Activated CD8-positive, alpha-beta T cell treated with anti-CD3 and anti-CD28 coated beads for 36 hours (primary cell): ENCODE data around the gene P2RX1. TPM values are rescaled to one million over a fixed set of nuclear protein-coding genes. Genes with fewer than 3 reads are reported as not detected.

Experiments used
- ATAC-seq: fragments of 200-7000 bp; cut with Tn5 transposase; one replicate; pipeline ENCODE4 v1.10.0; 2021; ENCODE audit warnings: mild to moderate bottlenecking, moderate library complexity
- CTCF ChIA-PET: fragments of 350-600 bp; sonication (Branson Sonifier 250); formaldehyde crosslinking; loops from one replicate; lab custom pipeline; 2021; ENCODE audit warnings: antibody characterized with exemption; lab: Charles Lee
- POLR2A ChIA-PET: fragments of 350-600 bp; sonication (Branson Sonifier 250); formaldehyde crosslinking; loops from one replicate; lab custom pipeline; 2021; ENCODE audit warnings: antibody characterized with exemption; lab: Charles Lee
- DNase-seq: peaks from one replicate; pipeline ENCODE4 v3.0.0-alpha.2; 2020
- H3K27ac Mint-ChIP-seq: one replicate; pipeline ENCODE4 v1.8.0; 2021; ENCODE audit warnings: mild to moderate bottlenecking, mixed read lengths
- H3K27me3 Mint-ChIP-seq: one replicate; pipeline ENCODE4 v1.8.0; 2021; ENCODE audit warnings: mixed read lengths
- H3K36me3 Mint-ChIP-seq: one replicate; pipeline ENCODE4 v1.8.0; 2021; ENCODE audit warnings: low read depth, mixed read lengths
- H3K4me1 Mint-ChIP-seq: one replicate; pipeline ENCODE4 v1.8.0; 2021; ENCODE audit warnings: low read depth, mixed read lengths
- H3K4me3 Mint-ChIP-seq: one replicate; pipeline ENCODE4 v1.8.0; 2021; ENCODE audit warnings: mild to moderate bottlenecking, moderate library complexity, mixed read lengths
- H3K9me3 Mint-ChIP-seq: one replicate; pipeline ENCODE4 v1.8.0; 2021; ENCODE audit warnings: mixed read lengths
- intact Hi-C: fragments of 100-400 bp; cut with micrococcal nuclease; formaldehyde crosslinking; loops from one replicate; pipeline ENCODE4 v1.10.0; 2022
- total RNA-seq, 2 experiments: library from RNA; stranded (reverse); gene quantifications; one replicate each; pipeline ENCODE4 v1.2.3, GENCODE V29; 2021
- TF ChIP-seq, protein P1 (sequence below): fragments of 200-600 bp; IDR thresholded peaks from one replicate; pipeline ENCODE4 v1.8.0; 2022; ENCODE audit warnings: antibody characterized with exemption, mild to moderate bottlenecking

The P2RX1 gene
- total RNA-seq, 2 experiments from 2014 or later: 0.43 to 1.7 TPM

GRCh38 chr17:3886776-3887175 lies 29.5 kb downstream of the P2RX1 start:
- Mint-ChIP-seq H3K27me3 (no peaks in the 10 kb centered on the region), H3K4me3 (no peak overlapping the region), H3K27ac (peak overlapping the region; percentile 56), H3K4me1 (peaks cover 27% of the 10 kb centered on the region), H3K9me3 (no peaks in the 10 kb centered on the region), H3K36me3 (no peaks in the 10 kb centered on the region)
- intact Hi-C loops: no loop called here
- TF ChIP-seq, protein P1, sequence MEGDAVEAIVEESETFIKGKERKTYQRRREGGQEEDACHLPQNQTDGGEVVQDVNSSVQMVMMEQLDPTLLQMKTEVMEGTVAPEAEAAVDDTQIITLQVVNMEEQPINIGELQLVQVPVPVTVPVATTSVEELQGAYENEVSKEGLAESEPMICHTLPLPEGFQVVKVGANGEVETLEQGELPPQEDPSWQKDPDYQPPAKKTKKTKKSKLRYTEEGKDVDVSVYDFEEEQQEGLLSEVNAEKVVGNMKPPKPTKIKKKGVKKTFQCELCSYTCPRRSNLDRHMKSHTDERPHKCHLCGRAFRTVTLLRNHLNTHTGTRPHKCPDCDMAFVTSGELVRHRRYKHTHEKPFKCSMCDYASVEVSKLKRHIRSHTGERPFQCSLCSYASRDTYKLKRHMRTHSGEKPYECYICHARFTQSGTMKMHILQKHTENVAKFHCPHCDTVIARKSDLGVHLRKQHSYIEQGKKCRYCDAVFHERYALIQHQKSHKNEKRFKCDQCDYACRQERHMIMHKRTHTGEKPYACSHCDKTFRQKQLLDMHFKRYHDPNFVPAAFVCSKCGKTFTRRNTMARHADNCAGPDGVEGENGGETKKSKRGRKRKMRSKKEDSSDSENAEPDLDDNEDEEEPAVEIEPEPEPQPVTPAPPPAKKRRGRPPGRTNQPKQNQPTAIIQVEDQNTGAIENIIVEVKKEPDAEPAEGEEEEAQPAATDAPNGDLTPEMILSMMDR: no peak
- ATAC-seq: no peak
- DNase-seq: peak; percentile 18
- ChIA-PET CTCF (no interaction called here), POLR2A (no interaction called here)

DNA sequence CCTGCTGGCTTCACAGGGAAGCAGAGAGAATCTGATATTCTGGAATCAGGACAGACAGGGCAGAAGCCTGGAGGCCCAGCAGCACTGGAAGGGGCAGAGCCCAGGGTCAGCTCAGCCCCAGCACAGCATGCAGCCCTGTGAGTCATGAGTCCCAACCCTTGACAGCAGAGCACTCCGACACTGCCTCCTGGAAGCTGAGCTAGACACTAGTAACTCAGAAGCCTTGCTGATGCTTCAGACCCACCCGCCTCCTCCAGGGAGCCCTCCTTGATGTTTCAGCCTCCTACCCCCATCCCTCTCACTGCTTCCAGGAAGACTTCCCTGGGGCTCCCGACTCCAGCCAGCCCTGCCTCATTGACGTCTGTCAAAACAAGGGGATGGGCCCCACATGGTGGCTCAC lies 30.3 kb downstream of the P2RX1 start:
- POLR2A ChIA-PET: interaction anchor here (0.7 kb wide), 2 partner anchors 8 to 131 kb away, joined by 3 read pairs; no protein-coding TSS in a partner anchor
- ATAC-seq (no peak), DNase-seq (no peak)
- H3K27ac Mint-ChIP-seq: no peak overlapping the region
- intact Hi-C loops: no loop called here
- H3K4me3 Mint-ChIP-seq: no peak overlapping the region
- H3K4me1 Mint-ChIP-seq: peaks cover 19% of the 10 kb centered on the region
- H3K27me3 Mint-ChIP-seq: no peaks in the 10 kb centered on the region
- H3K36me3 Mint-ChIP-seq: no peaks in the 10 kb centered on the region
- TF ChIP-seq, protein P1: no peak
- H3K9me3 Mint-ChIP-seq: no peaks in the 10 kb centered on the region
- CTCF ChIA-PET: interaction anchor here (2.0 kb wide), 1 partner anchor 28 kb away, joined by 8 read pairs; no protein-coding TSS in a partner anchor

DNA sequence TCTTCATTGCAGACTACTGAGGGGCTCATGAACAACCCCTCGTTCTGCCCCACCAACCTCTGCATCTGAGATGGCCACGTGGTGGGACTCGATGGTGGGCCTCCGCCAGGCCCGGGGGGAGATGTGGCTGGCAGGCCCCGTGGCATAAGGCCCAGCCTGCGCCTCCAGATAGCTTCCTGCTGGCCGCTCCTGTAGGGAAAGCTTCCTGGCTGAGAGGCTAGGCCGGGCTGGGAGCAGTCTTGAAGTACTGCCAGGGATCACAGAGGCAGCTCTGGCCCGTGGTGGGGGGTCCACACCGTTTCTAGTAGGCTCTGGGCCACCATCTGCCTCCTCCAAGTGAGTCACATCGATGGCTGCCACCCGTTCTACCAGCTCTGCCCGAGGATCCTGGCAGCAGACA lies 31.0 kb downstream of the P2RX1 start:
- DNase-seq (no peak), ATAC-seq (no peak)
- Mint-ChIP-seq H3K27me3 (no peaks in the 10 kb centered on the region), H3K36me3 (no peaks in the 10 kb centered on the region), H3K27ac (no peak overlapping the region), H3K4me3 (no peak overlapping the region), H3K9me3 (no peaks in the 10 kb centered on the region), H3K4me1 (peaks cover 15% of the 10 kb centered on the region)
- CTCF ChIA-PET: interaction anchor here (1.0 to 2.0 kb wide), 3 partner anchors 12 to 119 kb away, joined by 3 to 8 read pairs (median 3); no protein-coding TSS in a partner anchor
- TF ChIP-seq, protein P1: no peak
- POLR2A ChIA-PET: interaction anchor here (0.7 to 1.5 kb wide), 3 partner anchors 9 to 132 kb away, joined by 3 to 6 read pairs (median 3); partner anchors contain the start of gene NCBP3
- intact Hi-C loops: no loop called here

DNA sequence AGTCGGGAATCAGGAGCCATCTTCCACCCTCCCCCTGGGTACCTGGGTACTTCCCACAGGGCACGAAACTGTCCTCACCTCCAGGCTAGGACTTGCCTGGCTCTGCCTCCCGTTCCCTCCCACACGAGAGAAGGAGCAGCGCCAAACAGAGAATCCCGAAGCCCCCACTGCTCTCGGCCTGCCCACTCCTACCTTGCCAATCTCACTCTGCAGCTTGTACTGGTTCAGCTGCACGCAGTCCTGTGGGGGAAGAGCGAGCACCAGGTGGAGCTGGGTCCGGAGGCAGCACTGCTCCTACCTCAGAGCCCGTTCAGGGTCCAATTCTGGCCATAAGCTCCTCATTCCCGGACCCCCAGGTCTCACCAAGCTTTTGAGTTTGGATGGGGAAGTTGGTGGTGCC lies 32.1 kb downstream of the P2RX1 start:
- H3K27me3 Mint-ChIP-seq: no peaks in the 10 kb centered on the region
- ChIA-PET POLR2A (interaction anchor here (1.5 kb wide), 1 partner anchor 38 kb away, joined by 6 read pairs; the partner anchor contains the start of gene NCBP3), CTCF (interaction anchor here (2.0 kb wide), 1 partner anchor 29 kb away, joined by 8 read pairs; no protein-coding TSS in a partner anchor)

DNA sequence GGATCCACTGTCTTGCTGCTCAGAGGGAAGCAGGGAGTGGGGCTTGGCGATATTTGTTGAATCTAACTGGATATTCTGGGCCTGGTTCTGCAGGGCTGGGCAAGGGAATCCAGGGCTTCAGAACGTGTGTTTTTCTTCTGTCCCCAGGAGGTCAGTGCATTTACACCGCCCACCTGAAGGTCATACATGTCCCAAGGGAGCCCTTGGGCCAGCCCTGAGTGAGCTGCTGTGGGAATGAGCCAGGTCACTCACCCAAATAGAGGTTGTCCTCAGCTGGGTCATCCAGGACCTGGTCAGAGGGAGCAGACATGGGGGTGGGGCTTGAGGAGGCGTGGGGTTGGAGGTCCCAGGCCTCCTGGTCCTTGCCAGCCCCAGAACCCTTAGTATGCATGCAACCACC lies 34.0 kb downstream of the P2RX1 start:
- intact Hi-C loops: no loop called here
- TF ChIP-seq, protein P1: no peak
- no peak for DNase-seq
- POLR2A ChIA-PET: no interaction called here
- ATAC-seq: no peak
- Mint-ChIP-seq H3K27me3 (no peaks in the 10 kb centered on the region), H3K4me3 (no peak overlapping the region), H3K27ac (no peak overlapping the region), H3K36me3 (no peaks in the 10 kb centered on the region), H3K4me1 (peaks cover 9% of the 10 kb centered on the region), H3K9me3 (no peaks in the 10 kb centered on the region)
- CTCF ChIA-PET: no interaction called here

More for the DNA sequence above, 32.1 kb downstream of the P2RX1 start:
- Mint-ChIP-seq H3K4me1 (peaks cover 12% of the 10 kb centered on the region), H3K27ac (no peak overlapping the region), H3K4me3 (no peak overlapping the region), H3K36me3 (no peaks in the 10 kb centered on the region), H3K9me3 (no peaks in the 10 kb centered on the region)
- TF ChIP-seq, protein P1: no peak
- ATAC-seq (no peak), DNase-seq (no peak)
- intact Hi-C loops: no loop called here
